ENCODE measurements around the gene ZNF777.
"Not testable (repeated sequence)": the region's sequence is repeated elsewhere in the genome, so short reads cannot be mapped to it uniquely, and the experiment has no call there.

ZNF777 gene

GRCh38 chr7:149409895-149410294 lies 51.0 kb downstream of the ZNF777 start:
- no peak for FAIRE-seq

- FAIRE-seq: no peak
Observed at GRCh38 chr7:149404825-149405224, 56.0 kb downstream of the ZNF777 start.

- FAIRE-seq: no peak
Observed at GRCh38 chr7:149404396-149404795, 56.5 kb downstream of the ZNF777 start.

- FAIRE-seq: no peak
Observed at GRCh38 chr7:149398195-149398820, 62.6 kb downstream of the ZNF777 start.

- FAIRE-seq: no peak
Observed at GRCh38 chr7:149397470-149398043, 63.3 kb downstream of the ZNF777 start.

GRCh38 chr7:149388550-149389335 lies 72.1 kb downstream of the ZNF777 start:
- not testable (repeated sequence) for FAIRE-seq

- FAIRE-seq: not testable (repeated sequence)
Observed at GRCh38 chr7:149386514-149386913, 74.3 kb downstream of the ZNF777 start.

- FAIRE-seq: no peak
Observed at GRCh38 chr7:149385195-149385950, 75.5 kb downstream of the ZNF777 start.

Measured in colon (tissue), 2 donors.